ENCODE results near the gene NRG2.

The NRG2 gene

DNA sequence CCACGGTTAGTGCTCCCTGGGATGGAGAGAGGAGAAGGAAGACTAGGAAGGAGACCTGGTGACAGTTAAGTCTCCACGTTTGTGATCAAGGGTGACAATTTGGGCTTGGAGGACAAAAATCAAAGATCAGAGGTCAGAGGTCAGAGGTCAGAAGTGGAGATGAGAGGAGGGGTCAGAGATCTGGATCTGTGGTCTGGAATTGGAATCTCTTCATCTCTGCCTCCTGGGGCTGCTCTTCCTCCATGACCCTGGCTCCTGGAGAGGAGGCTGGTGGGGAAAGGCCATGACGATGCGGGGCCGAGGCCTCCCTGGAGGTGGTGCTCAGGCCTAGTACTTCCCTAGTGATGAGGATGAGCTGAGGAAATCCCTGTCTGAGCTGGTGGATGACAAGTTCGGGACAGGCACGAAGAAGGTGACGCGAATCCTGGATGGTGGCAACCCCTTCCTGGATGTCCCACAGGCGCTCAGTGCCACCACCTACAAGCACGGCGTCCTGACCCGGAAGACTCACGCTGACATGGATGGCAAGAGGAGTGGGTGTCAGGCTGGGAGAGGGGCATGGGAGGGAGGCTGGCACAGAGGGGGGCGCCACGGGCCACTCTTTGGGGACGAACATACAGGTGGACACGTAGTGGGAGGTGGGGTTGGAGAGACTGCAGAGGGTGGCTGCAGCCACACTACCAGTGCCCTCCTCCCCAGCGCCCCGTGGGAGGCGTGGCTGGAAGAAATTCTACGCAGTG, 206.5 kb downstream of the NRG2 start:
- no peak for DNase-seq (ENCODE audit: low read depth)

GRCh38 chr5:139835656-139836055, 207.4 kb downstream of the NRG2 start:
- DNase-seq (ENCODE audit: low read depth), result no peak

DNA sequence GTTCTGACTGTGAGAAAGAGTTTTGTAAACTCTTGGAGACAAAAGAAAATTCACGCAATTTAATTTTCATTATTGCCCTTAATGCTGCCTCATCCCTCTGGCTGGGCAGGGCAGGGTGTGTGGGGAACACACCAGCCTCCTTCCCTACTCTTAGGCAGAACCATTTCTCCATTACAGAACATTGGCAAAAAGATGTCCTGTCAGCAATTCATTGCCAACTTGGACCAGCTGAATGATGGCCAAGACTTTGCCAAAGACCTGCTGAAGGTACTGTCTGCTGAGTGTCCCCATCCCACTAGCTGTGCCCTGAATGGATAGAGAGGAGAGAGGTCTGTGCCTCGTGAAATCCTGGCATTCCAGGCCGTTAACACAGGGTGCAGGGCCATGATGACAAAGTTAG, 209.6 kb downstream of the NRG2 start:
- no peak for DNase-seq (ENCODE audit: low read depth)

DNA sequence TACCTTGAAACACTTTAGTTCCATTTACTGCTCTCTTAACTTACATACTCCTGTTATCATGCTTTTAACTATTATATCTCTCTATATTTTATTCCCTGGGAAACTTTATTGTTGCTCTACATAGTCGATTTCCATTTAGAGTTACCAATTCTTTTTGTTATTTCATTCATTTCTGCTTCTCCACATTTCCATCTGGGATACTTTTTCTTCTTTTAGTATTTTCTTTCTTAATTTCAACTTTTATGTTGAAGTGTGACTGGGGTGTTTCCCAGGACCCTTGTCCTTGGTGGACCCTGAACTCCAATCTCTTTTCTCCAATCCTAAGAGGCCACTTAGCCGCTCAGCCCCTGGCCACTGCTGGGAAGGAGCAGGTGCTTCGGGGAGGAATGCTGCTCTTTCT, 211.5 kb downstream of the NRG2 start:
- no peak for DNase-seq (ENCODE audit: low read depth)

- no peak for DNase-seq (ENCODE audit: low read depth)
These were observed 213.6 kb downstream of the NRG2 start for GRCh38 chr5:139829471-139829870.

DNA sequence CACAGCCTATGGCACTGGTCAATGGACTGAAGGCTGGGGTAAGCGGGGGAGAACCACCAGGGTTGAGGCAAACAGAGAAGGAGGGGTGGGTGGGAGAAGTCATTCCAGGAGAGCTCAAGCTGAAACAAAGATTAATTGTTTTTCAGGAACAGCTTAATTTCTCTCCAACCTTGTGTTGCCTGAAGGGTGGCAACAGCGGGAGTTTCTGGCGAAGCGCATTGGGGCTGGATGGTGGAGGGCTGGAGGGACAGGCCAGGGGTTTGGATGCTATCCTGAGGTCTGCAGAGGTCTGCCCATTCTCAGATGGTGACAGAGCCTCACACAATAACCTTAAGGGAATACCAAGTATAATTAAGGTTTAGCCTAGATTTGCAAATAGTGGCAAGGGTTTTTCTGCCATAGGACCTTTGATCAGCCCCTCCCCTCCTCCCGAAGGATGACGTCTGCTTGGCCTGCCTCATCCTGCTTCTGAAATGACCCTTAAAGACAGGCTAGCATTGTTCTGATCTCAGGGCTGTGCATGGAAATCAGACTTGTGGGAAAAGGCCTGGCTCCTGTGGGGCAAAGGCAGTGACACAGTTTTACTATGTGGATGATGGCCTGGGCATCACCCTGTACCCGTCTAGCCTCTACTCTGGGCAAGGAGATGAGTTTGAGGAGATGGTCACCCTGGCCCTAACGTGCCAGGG, 214.7 kb downstream of the NRG2 start:
- no peak for DNase-seq (ENCODE audit: low read depth)

- DNase-seq (ENCODE audit: low read depth), result no peak
These were observed 217.4 kb downstream of the NRG2 start for GRCh38 chr5:139825690-139826089.

- no peak for DNase-seq (ENCODE audit: low read depth)
These were observed 219.2 kb downstream of the NRG2 start for GRCh38 chr5:139823757-139824355.

DNA sequence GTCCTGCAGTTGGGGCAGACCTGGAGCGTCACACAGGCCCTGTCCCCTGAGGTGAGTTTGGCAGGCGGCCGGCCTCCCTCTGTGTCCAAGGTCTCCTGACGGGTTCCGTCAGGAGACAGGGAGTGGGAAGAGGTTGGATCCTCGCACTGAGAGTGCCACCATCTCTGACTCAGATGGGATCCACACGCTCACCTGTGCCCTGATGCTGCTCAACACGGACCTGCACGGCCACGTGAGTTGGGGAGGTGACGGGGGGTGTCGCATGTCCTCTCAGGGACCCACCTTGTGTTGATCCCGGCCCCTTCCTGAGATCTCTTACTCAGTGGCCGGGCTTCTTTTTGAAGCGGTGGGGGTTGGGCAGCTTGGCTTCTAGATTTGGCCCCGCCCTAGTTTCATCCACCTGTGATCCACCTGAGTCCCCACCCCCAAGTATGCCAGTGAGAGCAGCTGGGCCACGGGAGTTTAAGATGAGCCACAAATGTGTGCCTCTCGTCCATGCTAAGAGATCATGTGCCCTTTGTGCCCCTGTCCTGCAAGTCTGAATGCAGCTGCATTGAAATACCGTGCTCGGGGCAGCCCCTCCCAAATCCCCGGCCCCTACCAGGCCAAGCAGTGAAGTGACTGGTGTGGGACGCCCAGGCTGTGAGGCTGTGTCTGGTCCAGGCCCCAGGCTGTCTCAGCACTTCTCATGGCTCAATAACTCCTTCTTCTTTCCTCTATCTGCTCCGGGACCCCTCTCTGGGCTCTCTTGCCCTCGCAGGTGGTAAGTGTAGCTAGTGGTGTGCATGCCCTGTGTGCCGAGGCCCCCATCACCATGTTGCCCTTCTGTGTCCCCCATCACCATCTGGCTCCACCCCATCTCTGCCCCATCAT, 220.3 kb downstream of the NRG2 start:
- DNase-seq (ENCODE audit: low read depth), result no peak

DNA sequence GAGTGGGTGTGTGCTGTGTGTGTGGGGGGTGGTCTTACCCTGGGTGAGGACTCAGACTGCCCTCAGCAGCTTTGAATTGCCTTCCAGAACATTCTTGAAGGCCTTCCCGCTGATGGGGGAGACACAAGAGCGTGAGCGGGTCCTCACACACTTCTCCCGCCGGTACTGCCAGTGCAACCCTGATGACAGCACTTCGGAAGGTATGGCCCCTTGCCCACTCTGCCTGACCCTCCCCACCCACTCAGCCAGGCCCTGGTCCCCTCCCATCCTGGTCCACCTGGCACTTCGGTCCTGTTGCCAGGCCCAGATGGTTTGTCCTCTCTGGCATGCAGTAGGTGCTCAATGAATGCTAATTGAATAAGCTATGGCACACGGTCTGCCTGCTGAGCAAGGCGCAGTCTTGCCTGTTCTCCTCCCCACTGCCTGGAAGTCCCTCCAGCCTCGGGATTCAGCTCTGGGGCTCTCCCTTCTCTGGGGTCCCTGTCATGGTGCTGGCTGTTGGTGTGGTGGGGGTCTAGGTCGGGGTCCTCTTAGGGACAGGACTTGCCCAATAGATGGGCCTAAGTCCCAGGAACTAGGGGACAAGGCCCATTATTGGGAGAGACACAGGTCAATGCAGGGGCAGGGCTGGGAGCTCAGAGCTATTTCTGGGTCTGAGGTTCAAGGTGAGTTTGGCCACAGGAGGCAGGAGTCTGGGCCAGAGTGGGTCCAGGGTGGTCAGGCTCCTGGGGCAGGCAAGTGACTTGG, 221.1 kb downstream of the NRG2 start:
- no peak for DNase-seq (ENCODE audit: low read depth)

- DNase-seq (ENCODE audit: low read depth), result no peak
These were observed 222.5 kb downstream of the NRG2 start for GRCh38 chr5:139820606-139821005.

DNA sequence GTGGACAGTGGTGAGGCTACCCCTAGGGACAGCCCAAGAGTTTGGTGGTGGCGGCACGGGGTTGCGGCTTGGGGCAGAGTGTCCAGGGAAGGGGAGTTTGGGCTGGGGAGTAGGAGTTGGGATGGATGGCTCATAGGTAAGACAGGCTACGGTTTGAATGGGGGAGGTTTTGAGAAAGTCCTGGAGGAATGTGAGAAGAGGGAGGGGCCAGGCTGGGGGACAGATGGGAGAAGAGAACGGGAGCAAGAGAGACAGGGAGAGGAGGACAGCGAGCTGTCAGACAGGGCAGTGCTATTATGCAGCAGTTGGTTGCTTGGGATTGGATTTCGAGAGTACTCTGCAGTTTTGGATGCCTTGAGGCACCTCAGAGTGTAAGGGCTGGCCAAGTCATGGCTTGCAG, 223.0 kb downstream of the NRG2 start:
- no peak for DNase-seq (ENCODE audit: low read depth)

- no peak for DNase-seq (ENCODE audit: low read depth)
These were observed 225.1 kb downstream of the NRG2 start for GRCh38 chr5:139817970-139818369.

DNA sequence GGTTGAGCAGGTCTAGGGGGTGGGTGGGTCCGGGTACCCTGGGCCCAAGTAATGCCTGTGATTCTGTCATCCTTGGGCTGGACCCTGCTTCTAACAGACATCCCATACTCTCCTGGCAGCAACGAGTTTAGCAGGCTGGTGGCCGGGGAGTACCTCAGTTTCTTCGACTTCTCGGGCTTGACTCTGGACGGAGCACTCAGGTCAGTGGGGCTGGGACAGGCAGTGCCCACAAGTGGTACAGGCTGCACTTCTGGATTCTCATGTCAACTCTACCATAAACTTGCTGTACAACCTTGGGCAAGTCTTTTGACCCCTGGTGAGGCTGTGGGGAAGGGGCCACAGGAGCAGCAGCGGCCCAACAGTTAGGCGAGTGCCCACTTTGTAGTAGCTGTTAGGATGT, 225.7 kb downstream of the NRG2 start:
- no peak for DNase-seq (ENCODE audit: low read depth)

DNA sequence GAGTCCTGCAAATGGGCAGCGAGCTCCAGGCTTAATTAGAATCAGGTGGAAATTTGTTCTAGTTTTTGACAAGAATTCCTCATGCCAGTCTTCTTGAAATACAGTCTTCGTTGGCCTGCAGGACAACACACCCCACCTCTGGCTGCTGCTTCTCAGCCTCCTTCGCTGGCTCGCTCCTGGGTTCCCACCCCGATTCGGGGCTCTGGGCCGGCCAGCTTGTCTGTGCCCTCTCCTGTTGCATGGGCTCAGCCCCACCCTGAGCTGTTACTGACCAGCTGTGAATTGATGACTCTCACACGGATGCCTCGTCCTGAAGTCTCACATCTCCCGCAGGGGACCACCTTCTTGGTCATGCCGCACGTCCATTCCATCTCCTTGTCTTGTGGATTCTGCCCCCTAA, 226.5 kb downstream of the NRG2 start:
- no peak for DNase-seq (ENCODE audit: low read depth)

GRCh38 chr5:139814704-139815280, 228.3 kb downstream of the NRG2 start:
- DNase-seq (ENCODE audit: low read depth), result no peak

- no peak for DNase-seq (ENCODE audit: low read depth)
These were observed 228.9 kb downstream of the NRG2 start for GRCh38 chr5:139814191-139814601.

- no peak for DNase-seq (ENCODE audit: low read depth)
These were observed 230.0 kb downstream of the NRG2 start for GRCh38 chr5:139812836-139813805.

DNA sequence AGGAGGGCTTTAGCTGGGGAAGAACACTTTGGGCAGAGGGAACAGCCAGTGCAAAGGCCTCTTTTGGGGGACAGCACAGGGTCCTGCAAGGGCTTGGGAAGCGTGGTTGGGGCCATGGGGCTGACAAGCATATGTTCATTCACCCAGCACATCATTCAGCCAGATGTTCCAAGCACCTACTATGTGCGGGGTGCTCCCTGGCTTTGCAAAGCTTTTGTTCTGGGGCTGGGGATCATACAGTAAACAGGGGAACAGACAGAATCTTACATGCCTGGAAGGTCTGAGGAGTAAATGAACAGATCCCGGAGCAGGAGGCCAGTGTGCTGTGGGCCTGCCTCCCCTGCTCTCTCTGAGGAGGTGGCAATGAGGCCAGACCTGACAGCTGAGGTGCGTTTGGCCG, 230.8 kb downstream of the NRG2 start:
- DNase-seq (ENCODE audit: low read depth), result no peak

DNA sequence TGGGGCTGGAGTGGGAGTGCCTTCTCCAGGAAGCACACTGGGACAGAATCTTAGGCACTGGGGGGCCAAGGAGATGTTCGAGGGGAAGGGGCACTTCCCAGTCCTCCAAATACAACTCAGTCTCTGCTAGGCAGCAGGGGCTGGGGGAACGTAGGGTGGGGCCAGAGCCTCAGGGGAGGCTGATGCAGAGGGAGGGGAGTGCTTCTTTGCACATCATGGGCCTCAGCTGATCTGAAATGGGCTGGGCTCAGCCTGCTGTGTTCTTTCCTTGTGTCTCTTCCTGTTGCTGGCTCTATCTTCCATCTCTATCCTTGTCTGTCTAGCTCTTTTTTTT, 231.9 kb downstream of the NRG2 start:
- DNase-seq (ENCODE audit: low read depth), result no peak

Measured in fibroblast of the conjunctiva (primary cell).